ENCODE measurements around the gene STRN3. TPM values are rescaled to one million over a fixed set of nuclear protein-coding genes. Genes with fewer than 3 reads are reported as not detected.

Gene STRN3
- total RNA-seq, 1 experiment from 2014 or later, result 52.1 TPM

GRCh38 chr14:30915596-30915995 lies 110.6 kb downstream of the STRN3 start:
- no peak overlapping the region for H3K9ac ChIP-seq (ENCODE audit: extremely low read depth, insufficient read length, low read length)
- H3K9me3 ChIP-seq (ENCODE audit: control insufficient read depth, low read depth, low read length), result no peaks in the 10 kb centered on the region
- H2BK15ac ChIP-seq (ENCODE audit: low read depth, low read length), result no peak overlapping the region
- no peak overlapping the region for H4K91ac ChIP-seq (ENCODE audit: insufficient read length, low read depth, low read length)
- no peak for DNase-seq
- no CpG with 5 or more reads among the region's 2 CpGs for WGBS (ENCODE audit: extremely low coverage, insufficient read length, low lambda C conversion rate)
- Mint-ChIP-seq H3K27me3 (ENCODE audit: low read depth) (no peaks in the 10 kb centered on the region), H3K27ac (no peak overlapping the region), H3K4me3 (no peak overlapping the region), H3K4me1 (no peaks in the 10 kb centered on the region), H3K9me3 (no peaks in the 10 kb centered on the region), H3K36me3 (ENCODE audit: insufficient read depth in 1 of 3, low read depth in 3 of 3) (peaks cover 9 to 29% (median 19%) of the 10 kb centered on the region in 3 experiments; a peak in 5 of 7 replicates)
- no peak overlapping the region for H2BK120ac ChIP-seq (ENCODE audit: low read depth, low read length, poor library complexity, severe bottlenecking)
- H3T11ph ChIP-seq (ENCODE audit: low read length), result no peak overlapping the region
- no peak for TF ChIP-seq CTCF (conservative IDR thresholded peaks at IDR 0.05)
- no peaks in the 10 kb centered on the region for H3K27me3 ChIP-seq (ENCODE audit: insufficient read depth, low read length)
- no peak overlapping the region for H2BK5ac ChIP-seq (ENCODE audit: insufficient read length, low read length)
- no peak overlapping the region for H3K4me2 ChIP-seq (ENCODE audit: insufficient read depth, insufficient read length, low read length)
- H2BK20ac ChIP-seq (ENCODE audit: low read depth, low read length, poor library complexity, severe bottlenecking), result no peak overlapping the region
- no peaks in the 10 kb centered on the region for H4K20me1 ChIP-seq (ENCODE audit: control insufficient read depth, insufficient read depth, insufficient read length)
- no peak overlapping the region for H3K23ac ChIP-seq (ENCODE audit: insufficient read length, low read depth, low read length)
- H3K4me1 ChIP-seq (ENCODE audit: insufficient read depth, low read length), result no peaks in the 10 kb centered on the region
- no peak overlapping the region for H2AK5ac ChIP-seq (ENCODE audit: insufficient read length, low read length)
- no peaks in the 10 kb centered on the region for H3K79me1 ChIP-seq (ENCODE audit: insufficient read depth, low read depth, low read length, poor library complexity, severe bottlenecking)
- no peaks in the 10 kb centered on the region for H3K79me2 ChIP-seq (ENCODE audit: insufficient read depth, low read length)
- no peak overlapping the region for H2AFZ ChIP-seq (ENCODE audit: low read length)
- no peak overlapping the region for H4K5ac ChIP-seq (ENCODE audit: insufficient read length, low read depth, low read length)
- no peak overlapping the region for H3K27ac ChIP-seq (ENCODE audit: insufficient read length, low read depth, low read length)
- no peaks in the 10 kb centered on the region for H3K23me2 ChIP-seq (ENCODE audit: insufficient read length, low read depth, low read length, poor library complexity, severe bottlenecking)
- no peak overlapping the region for H3K18ac ChIP-seq (ENCODE audit: insufficient read length, low read depth, low read length)
- H3K56ac ChIP-seq (ENCODE audit: insufficient read length, low read depth, low read length), result no peak overlapping the region
- no peak overlapping the region for H2BK12ac ChIP-seq (ENCODE audit: insufficient read length, low read depth, low read length)
- H3K14ac ChIP-seq (ENCODE audit: insufficient read depth, low read length), result no peak overlapping the region
- H3K4ac ChIP-seq (ENCODE audit: low read depth, low read length), result no peak overlapping the region
- H4K8ac ChIP-seq (replicated peaks; ENCODE audit: insufficient read length, low read depth, low read length), result no peak overlapping the region

Measured in H9 (cell line).